IMR-90 (cell line): ENCODE data around the gene SNED1. TPM values are rescaled to one million over a fixed set of nuclear protein-coding genes. Genes with fewer than 3 reads are reported as not detected.

Experiments used
- ATAC-seq: fragments of 200-7000 bp; cut with Tn5 transposase; 2 replicates; pipeline ENCODE4 v1.9.1; 2020; ENCODE audit warnings: low read depth, mild to moderate bottlenecking, moderate library complexity
- BruUV-seq: library from RNA; stranded (reverse); fragments of 400-500 nt; replicated peaks from 2 replicates; lab custom pipeline; 2021; lab: Mats Ljungman, UMichigan
- CTCF ChIA-PET: fragments of 300-600 bp; formaldehyde crosslinking; extraction: SDS; loops from one replicate; lab custom pipeline; 2021; ENCODE audit warnings: antibody characterized with exemption; lab: Yijun Ruan, JAX
- POLR2A ChIA-PET: fragments of 300-600 bp; sonication (Branson Sonifier 250); formaldehyde crosslinking; loops from one replicate; lab custom pipeline; 2022; ENCODE audit warnings: antibody characterized with exemption; ENCODE audit not compliant: unreplicated experiment; lab: Charles Lee
- DNase-seq: peaks from one replicate; pipeline ENCODE4 v3.0.0; 2013
- H2AFZ ChIP-seq: replicated peaks from 2 replicates; pipeline ENCODE3; 2013; ENCODE audit warnings: low read length, mild to moderate bottlenecking; ENCODE audit not compliant: poor library complexity
- H2AK5ac ChIP-seq: 2 replicates; pipeline ENCODE4 v1.6.1; 2013; ENCODE audit warnings: low read depth, low read length, inconsistent platforms
- H2AK9ac ChIP-seq: replicated peaks from 2 replicates; pipeline ENCODE3; 2013; ENCODE audit warnings: mild to moderate bottlenecking, low read depth, low read length, moderate library complexity; ENCODE audit not compliant: poor library complexity
- H2BK120ac ChIP-seq: 2 replicates; pipeline ENCODE4 v1.6.1; 2013; ENCODE audit warnings: low read depth, low read length, inconsistent platforms
- H2BK15ac ChIP-seq: 3 replicates; pipeline ENCODE4 v1.6.1; 2013; ENCODE audit warnings: low read depth, low read length, inconsistent platforms
- H2BK20ac ChIP-seq: 2 replicates; pipeline ENCODE4 v1.6.1; 2013; ENCODE audit warnings: low read depth, mild to moderate bottlenecking, inconsistent platforms, low read length, moderate library complexity
- H2BK5ac ChIP-seq: 2 replicates; pipeline ENCODE4 v1.6.1; 2013; ENCODE audit warnings: mild to moderate bottlenecking, low read depth, low read length, inconsistent platforms; ENCODE audit not compliant: poor library complexity, severe bottlenecking
- H3K14ac ChIP-seq: replicated peaks from 2 replicates; pipeline ENCODE4 v1.6.1; 2013; ENCODE audit warnings: low read depth, low read length, inconsistent platforms
- H3K18ac ChIP-seq: 2 replicates; pipeline ENCODE4 v1.6.1; 2013; ENCODE audit warnings: low read depth, low read length, control low read depth
- H3K23ac ChIP-seq: 2 replicates; pipeline ENCODE4 v1.6.1; 2013; ENCODE audit warnings: low read depth, low read length, inconsistent platforms
- H3K27ac ChIP-seq: 2 replicates; pipeline ENCODE4 v1.5.1; 2013; ENCODE audit warnings: mild to moderate bottlenecking, control low read depth, low read length; ENCODE audit not compliant: insufficient read depth
- H3K27me3 ChIP-seq: 2 replicates; pipeline ENCODE4 v1.6.1; 2013; ENCODE audit warnings: low read length; ENCODE audit not compliant: control insufficient read depth, insufficient read depth
- H3K36me3 ChIP-seq: 2 replicates; pipeline ENCODE4 v1.6.1; 2013; ENCODE audit warnings: low read length, mixed read lengths; ENCODE audit not compliant: control insufficient read depth, insufficient read depth
- H3K4ac ChIP-seq: 2 replicates; pipeline ENCODE4 v1.6.1; 2013; ENCODE audit warnings: low read depth, low read length, inconsistent platforms
- H3K4me1 ChIP-seq: 2 replicates; pipeline ENCODE4 v1.6.1; 2013; ENCODE audit warnings: low read length, mixed read lengths; ENCODE audit not compliant: control insufficient read depth, insufficient read depth
- H3K4me2 ChIP-seq: 2 replicates; pipeline ENCODE4 v1.6.1; 2013; ENCODE audit warnings: low read depth, mild to moderate bottlenecking, control low read depth, low read length, moderate library complexity
- H3K4me3 ChIP-seq: 2 replicates; pipeline ENCODE4 v1.5.1; 2013; ENCODE audit warnings: low read depth, mild to moderate bottlenecking, control low read depth, low read length, moderate library complexity; ENCODE audit not compliant: insufficient read depth
- H3K56ac ChIP-seq: 2 replicates; pipeline ENCODE4 v1.6.1; 2013; ENCODE audit warnings: low read length, inconsistent platforms; ENCODE audit not compliant: insufficient read depth; ENCODE audit errors: extremely low read depth
- H3K79me1 ChIP-seq, 2 experiments: 2 replicates each; pipeline ENCODE4 v1.6.1; 2013; ENCODE audit warnings: low read length in 2 of 2, inconsistent platforms in 1 of 2, low read depth in 1 of 2
- H3K9ac ChIP-seq: 2 replicates; pipeline ENCODE4 v1.6.1; 2013; ENCODE audit warnings: low read depth, low read length, control low read depth
- H3K9me1 ChIP-seq: 2 replicates; pipeline ENCODE4 v1.6.1; 2013; ENCODE audit warnings: low read length, inconsistent platforms; ENCODE audit not compliant: insufficient read depth
- H3K9me3 ChIP-seq: 2 replicates; pipeline ENCODE4 v1.6.1; 2013; ENCODE audit warnings: low read length; ENCODE audit not compliant: control insufficient read depth, insufficient read depth
- H4K20me1 ChIP-seq: 2 replicates; pipeline ENCODE4 v1.6.1; 2013; ENCODE audit warnings: low read length, inconsistent platforms; ENCODE audit not compliant: insufficient read depth
- H4K5ac ChIP-seq: 2 replicates; pipeline ENCODE4 v1.6.1; 2013; ENCODE audit warnings: mild to moderate bottlenecking, low read depth, low read length, control low read depth
- H4K8ac ChIP-seq, 2 experiments: 2 replicates each; pipeline ENCODE4 v1.6.1; 2013; ENCODE audit warnings: low read depth in 2 of 2, low read length in 2 of 2, control low read depth in 1 of 2, inconsistent platforms in 1 of 2
- H4K91ac ChIP-seq: 2 replicates; pipeline ENCODE4 v1.6.1; 2013; ENCODE audit warnings: low read depth, low read length, inconsistent platforms; ENCODE audit not compliant: insufficient read depth
- BHLHE40 ChIP-seq: fragments of 150-350 bp; IDR thresholded peaks from 2 replicates; pipeline ENCODE4 v1.6.1; 2016; ENCODE audit warnings: mild to moderate bottlenecking, low read depth, low read length
- CEBPB ChIP-seq: IDR thresholded peaks from 2 replicates; pipeline ENCODE4 v1.6.1; 2012; ENCODE audit warnings: low read depth, low read length, improper control_type of control experiment
- CTCF ChIP-seq: conservative IDR thresholded peaks from 2 replicates; pipeline ENCODE4 v1.5.1; 2012; ENCODE audit warnings: mild to moderate bottlenecking, low read depth, low read length, improper control_type of control experiment
- ELK1 ChIP-seq: fragments of 150-350 bp; IDR thresholded peaks from 2 replicates; pipeline ENCODE4 v1.6.1; 2016; ENCODE audit warnings: low read depth, mild to moderate bottlenecking, low read length, moderate library complexity, borderline replicate concordance
- FOS ChIP-seq: fragments of 150-350 bp; IDR thresholded peaks from 2 replicates; pipeline ENCODE4 v1.6.1; 2016; ENCODE audit warnings: low read depth, low read length
- MAFK ChIP-seq: IDR thresholded peaks from 2 replicates; pipeline ENCODE4 v1.6.1; 2012; ENCODE audit warnings: low read depth, low read length, improper control_type of control experiment
- MAZ ChIP-seq: IDR thresholded peaks from 2 replicates; pipeline ENCODE4 v1.6.1; 2012; ENCODE audit warnings: low read depth, mild to moderate bottlenecking, low read length, improper control_type of control experiment, moderate library complexity, borderline replicate concordance
- MXI1 ChIP-seq: IDR thresholded peaks from 2 replicates; pipeline ENCODE4 v1.6.1; 2012; ENCODE audit warnings: low read depth, mild to moderate bottlenecking, low read length, moderate library complexity, borderline replicate concordance
- NFE2L2 ChIP-seq: fragments of 150-350 bp; IDR thresholded peaks from 2 replicates; pipeline ENCODE4 v1.6.1; 2016; ENCODE audit warnings: low read depth, mild to moderate bottlenecking, low read length
- RAD21 ChIP-seq: IDR thresholded peaks from 2 replicates; pipeline ENCODE4 v1.6.1; 2012; ENCODE audit warnings: low read length, improper control_type of control experiment
- RCOR1 ChIP-seq: IDR thresholded peaks from 2 replicates; pipeline ENCODE4 v1.6.1; 2012; ENCODE audit warnings: mild to moderate bottlenecking, low read length, improper control_type of control experiment; ENCODE audit not compliant: insufficient replicate concordance
- RFX5 ChIP-seq: IDR thresholded peaks from 2 replicates; pipeline ENCODE4 v1.8.0; 2012; ENCODE audit warnings: low read depth, mild to moderate bottlenecking, low read length, moderate library complexity
- SMC3 ChIP-seq: fragments of 150-350 bp; IDR thresholded peaks from 2 replicates; pipeline ENCODE4 v1.6.1; 2016; ENCODE audit warnings: low read depth, mild to moderate bottlenecking, antibody characterized with exemption, low read length, moderate library complexity
- WGBS, 2 experiments: methylation state at CpG; one replicate each; pipeline versions ENCODE4 v1.1.5 to v1.1.7; 2013; ENCODE audit warnings: missing lambda C conversion rate in 2 of 2; ENCODE audit not compliant: insufficient read length in 1 of 2; ENCODE audit errors: extremely low coverage in 2 of 2; 5-methylcytosine and 5-hydroxymethylcytosine counted together
- dilution Hi-C: fragments of 300-500 bp; cut with HindIII; formaldehyde crosslinking; loops from one replicate; pipeline ENCODE4 v1.14.3; 2018; ENCODE audit warnings: low sequenced_read_pairs; ENCODE audit not compliant: unreplicated experiment
- in situ Hi-C: fragments of 300-500 bp; cut with MboI; formaldehyde crosslinking; loops from 3 replicates; pipeline ENCODE4 v1.14.3; 2019; ENCODE audit warnings: low sequenced_read_pairs, inconsistent platforms, mixed read lengths
- intact Hi-C: fragments of 100-400 bp; cut with micrococcal nuclease; formaldehyde crosslinking; loops from 2 replicates; pipeline ENCODE4 v1.10.0; 2022
- polyA plus RNA-seq, 3 experiments: library from polyadenylated mRNA; depleted of rRNA; stranded (reverse); fragments of >200 nt; gene quantifications; 2 replicates each; pipeline ENCODE4 v1.2.3, GENCODE V29; 2012; ENCODE audit warnings: low replicate concordance in 1 of 3
- total RNA-seq: library from RNA; depleted of rRNA; stranded (reverse); fragments of >200 nt; gene quantifications from 2 replicates; pipeline ENCODE4 v1.2.3, GENCODE V29; 2012

The SNED1 gene
- total and polyA plus RNA-seq, 2 of the 4 experiments (the other 2 are of a cell fraction) = 1.1 to 3.4 TPM

- no TSS peak for BruUV-seq
- TF ChIP-seq RCOR1 (no peak), FOS (no peak), SMC3 (no peak), BHLHE40 (no peak), NFE2L2 (no peak), RFX5 (no peak), MXI1 (no peak), CEBPB (no peak), RAD21 (no peak), MAZ (no peak), ELK1 (no peak), MAFK (no peak), CTCF (no peak)
- H3K27ac ChIP-seq = no peak overlapping the region
- peaks cover 2% of the 10 kb centered on the region; the same call in 1 of the 2 replicates for H3K9me3 ChIP-seq
- no peak overlapping the region for H3K56ac ChIP-seq
- no peaks in the 10 kb centered on the region for H3K4me1 ChIP-seq
- dilution Hi-C loops = no loop called here
- in situ Hi-C loops = no loop called here
- no peak overlapping the region for H3K23ac ChIP-seq
- no peak overlapping the region for H2AK9ac ChIP-seq
- no peak overlapping the region for H4K5ac ChIP-seq
- no peak for ATAC-seq
- H4K20me1 ChIP-seq = no peaks in the 10 kb centered on the region
- H3K4me3 ChIP-seq = no peak overlapping the region
- H3K9me1 ChIP-seq = 0 out of 2 replicates have a peak, but pooled peaks cover 3% of the 10 kb centered on the region
- H3K79me1 ChIP-seq = 0 out of 4 replicates have a peak, but pooled peaks cover 0 to 2% of the 10 kb centered on the region in 2 experiments
- no peak overlapping the region for H3K18ac ChIP-seq
- H4K8ac ChIP-seq = no peak overlapping the region
- no peak overlapping the region for H3K9ac ChIP-seq
- no peak overlapping the region for H3K4ac ChIP-seq
- no peak overlapping the region for H2BK20ac ChIP-seq
- H2AFZ ChIP-seq = no peak overlapping the region
- peaks cover 6% of the 10 kb centered on the region for H3K36me3 ChIP-seq
- POLR2A ChIA-PET = no interaction called here
- intact Hi-C loops = no loop called here
- H2BK5ac ChIP-seq = no peak overlapping the region
- no peaks in the 10 kb centered on the region for H3K27me3 ChIP-seq
- no peak overlapping the region for H2BK120ac ChIP-seq
- CTCF ChIA-PET = no interaction called here
- no peak overlapping the region for H2AK5ac ChIP-seq
- no peak overlapping the region for H3K14ac ChIP-seq
- H4K91ac ChIP-seq = no peak overlapping the region
- DNase-seq = no peak
- H3K4me2 ChIP-seq = no peak overlapping the region
- WGBS, 2 experiments = 80% methylated on average over 1 of the region's 24 CpGs; no CpG with 5 or more reads in 1 of the 2 experiments
- H2BK15ac ChIP-seq = no peak overlapping the region
Measured at GRCh38 chr2:241118737-241119505, 120.5 kb downstream of the SNED1 start.
